GM18873 (cell line): Measurements from ENCODE around the gene ELFN1.

Experiments
- ATAC-seq: cut with Tn5 transposase; IDR thresholded peaks from one replicate; pipeline ENCODE4 v1.9.1; 2021; ENCODE audit warnings: mild to moderate bottlenecking, moderate library complexity, moderate number of reproducible peaks; ENCODE audit not compliant: unreplicated experiment, low FRiP score

ELFN1 gene

DNA sequence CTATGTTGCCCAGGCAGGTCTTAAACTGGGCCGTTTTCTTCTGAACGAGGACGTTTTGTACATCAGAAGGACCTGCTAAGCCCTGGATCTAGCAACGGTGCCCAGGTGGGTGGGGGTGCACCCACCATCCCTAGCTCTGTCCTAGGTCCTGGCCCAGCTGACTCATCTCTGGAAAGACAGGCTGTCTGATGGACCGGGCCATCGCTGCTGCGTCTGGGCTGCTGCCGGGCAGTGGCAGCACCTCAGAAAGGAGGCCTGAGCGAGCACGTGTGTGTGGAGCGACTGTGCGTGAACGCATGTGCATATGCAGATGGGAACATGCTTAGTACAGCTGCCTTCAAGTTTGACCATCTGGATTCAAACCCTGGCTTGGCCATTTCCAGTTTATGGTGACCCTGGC is 7.3 kb upstream of the ELFN1 start:
- ATAC-seq = no peak

DNA sequence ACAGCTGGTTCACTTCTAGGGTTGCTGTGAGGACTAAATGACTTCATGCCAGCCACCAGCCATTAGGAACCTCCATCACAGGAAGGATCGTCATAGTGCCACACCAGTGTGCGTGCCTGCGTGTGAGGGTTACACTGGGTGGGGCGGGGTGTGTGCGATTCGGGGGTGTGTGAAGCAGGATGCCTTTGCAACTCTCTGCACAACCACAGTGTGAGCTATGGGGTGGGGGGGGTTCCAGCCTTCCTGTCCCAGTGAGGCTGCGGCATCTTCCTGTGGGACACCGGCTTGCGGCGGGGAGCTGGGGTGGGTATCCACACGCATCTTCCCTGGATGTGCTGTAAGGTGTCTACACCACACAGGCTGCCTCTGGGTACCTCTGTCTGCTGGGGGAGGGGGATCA is 6.9 kb upstream of the ELFN1 start:
- ATAC-seq = no peak

DNA sequence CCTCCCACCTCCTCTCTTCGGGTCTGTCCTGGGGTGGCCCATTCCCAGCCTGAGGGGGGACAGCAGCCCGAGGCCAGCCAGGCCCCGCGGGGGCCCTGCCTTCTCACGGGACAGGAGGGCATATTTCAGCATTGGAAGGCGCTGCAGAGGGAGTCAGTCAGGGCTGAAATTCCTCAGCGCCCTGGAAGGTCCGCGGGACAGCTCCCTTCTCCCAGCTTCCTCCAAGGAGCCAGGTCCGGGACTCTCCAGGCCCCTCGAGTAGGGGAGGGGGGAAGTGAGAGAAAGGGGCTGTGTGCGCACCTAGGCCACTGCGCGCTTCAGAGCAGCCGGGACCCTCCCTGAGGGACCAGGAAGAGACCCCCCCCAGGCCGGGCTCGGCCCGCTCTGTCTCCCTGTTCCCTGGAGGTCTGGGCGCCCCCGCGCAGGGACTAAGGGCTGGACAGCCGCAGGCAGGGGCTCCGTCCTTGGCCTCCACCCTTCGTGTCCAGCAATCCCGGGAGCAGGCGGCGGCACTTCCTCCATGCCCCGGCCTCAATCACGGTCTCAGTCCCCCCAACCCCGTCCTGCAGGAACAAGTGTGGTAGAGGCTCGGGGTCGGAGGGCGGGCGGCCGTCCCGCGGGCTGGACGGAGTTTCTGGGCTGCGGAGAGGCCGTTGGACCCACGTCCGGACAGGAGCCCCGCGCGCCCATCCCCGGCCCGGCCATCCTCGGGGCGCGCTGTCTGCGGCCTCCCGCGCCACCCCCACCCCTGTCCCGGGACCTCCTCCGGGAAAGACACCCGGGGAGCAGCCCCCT is 6.0 kb upstream of the ELFN1 start:
- ATAC-seq = no peak

DNA sequence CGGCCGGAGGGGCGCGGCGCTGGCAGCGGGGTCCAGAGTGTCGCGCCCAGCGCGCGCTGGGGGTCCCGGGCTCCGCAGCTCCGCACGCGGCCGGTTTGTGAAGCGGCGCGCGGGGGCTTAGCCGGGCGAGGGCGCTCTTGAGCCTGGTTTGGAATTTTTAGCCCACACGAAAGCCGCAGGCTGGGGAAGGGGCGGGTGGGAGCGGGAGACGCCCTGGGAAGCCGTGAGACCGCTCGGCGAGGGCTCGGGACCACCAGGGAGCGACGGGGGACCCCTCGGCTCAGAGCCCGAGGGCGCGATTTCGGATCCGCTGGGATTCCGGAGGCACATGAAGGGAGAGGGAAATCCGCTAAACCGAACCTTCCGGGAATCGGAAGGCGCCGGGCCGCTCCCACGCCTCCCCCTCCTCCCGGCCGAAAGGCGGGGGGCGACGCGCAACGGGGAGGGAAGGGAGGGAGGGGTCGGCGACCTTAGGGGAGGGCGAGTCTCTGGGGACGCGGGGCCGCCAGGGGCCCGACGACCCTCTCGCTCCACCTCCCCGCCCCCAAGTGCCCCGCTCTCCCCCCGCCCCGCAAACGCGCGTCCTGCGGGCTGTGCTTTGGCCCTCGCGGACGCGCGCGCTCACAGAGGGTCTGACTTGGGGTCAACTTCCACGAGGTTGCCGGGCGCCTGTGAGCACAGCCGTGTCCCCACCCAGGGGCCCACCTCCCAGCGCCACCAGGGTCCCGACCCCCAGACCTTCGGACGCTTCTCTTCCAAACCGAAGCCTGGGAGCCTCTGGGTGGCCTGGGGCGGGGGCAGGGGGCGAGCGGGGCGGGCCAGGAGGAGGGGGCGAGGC is 5.1 kb upstream of the ELFN1 start:
- no peak for ATAC-seq

DNA sequence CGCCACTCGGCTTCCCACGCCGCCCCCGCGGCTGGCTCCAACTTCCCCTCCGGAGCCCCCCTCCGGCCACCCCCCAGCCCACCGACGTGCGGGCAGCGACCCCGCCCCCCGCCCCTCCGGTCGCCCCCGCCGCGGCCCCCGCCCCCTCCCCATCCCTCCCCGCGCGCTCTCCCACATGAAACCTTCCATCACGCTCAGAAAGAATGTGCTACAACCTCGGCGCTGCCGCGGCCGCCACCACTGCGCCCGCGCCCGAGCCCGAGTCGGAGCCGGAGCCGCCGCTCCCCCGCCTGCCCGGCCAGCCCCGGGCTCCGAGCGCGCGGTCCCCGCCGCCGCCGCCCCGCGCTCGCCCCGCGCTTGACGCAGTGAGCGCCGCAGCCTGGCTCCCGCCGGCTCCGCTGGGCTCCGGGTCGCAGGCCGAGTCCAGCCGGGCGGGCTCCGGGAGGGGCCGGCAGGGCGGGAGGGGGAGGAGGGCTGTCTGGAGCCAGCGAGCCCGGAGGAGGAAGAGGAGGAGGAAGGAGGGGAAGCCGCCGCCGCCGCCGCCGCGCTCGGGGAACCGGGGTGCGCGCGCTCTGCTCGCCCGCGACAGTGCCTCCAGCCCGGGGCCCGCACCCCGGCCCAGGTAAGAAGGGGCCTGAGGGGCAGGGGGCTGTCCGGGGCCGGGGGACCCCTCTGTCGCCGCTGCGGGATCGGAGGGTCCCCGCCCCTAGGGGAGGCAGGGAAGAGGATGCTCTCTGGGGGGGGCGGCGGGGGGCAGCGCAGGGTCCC is 4.3 kb upstream of the ELFN1 start:
- ATAC-seq = no peak

DNA sequence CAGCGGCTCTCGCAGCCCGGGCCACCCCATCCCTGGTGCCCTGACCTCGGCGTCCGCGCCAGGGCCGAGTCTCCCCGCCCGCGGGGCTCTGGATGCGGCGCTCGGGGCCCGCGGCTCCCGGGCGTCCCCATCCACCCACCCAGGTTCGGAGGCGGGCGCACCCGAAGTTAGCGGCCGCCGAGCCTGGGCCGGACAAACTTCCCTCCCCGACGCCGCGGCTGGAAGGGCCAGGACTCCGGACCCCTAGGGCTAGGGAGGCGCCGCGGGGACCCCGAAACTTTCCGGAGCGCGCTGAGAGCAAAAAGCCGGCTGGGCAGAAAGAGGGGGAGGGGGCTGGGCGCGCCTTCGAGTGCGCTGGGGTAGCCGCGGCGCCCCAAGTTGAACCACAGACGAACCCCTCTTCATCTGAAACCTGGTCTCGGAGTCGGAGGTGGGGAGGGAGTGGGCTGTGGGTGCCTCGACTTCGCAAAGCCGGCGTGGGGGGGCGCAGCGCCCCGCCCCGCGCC is 3.7 kb upstream of the ELFN1 start:
- ATAC-seq = no peak

DNA sequence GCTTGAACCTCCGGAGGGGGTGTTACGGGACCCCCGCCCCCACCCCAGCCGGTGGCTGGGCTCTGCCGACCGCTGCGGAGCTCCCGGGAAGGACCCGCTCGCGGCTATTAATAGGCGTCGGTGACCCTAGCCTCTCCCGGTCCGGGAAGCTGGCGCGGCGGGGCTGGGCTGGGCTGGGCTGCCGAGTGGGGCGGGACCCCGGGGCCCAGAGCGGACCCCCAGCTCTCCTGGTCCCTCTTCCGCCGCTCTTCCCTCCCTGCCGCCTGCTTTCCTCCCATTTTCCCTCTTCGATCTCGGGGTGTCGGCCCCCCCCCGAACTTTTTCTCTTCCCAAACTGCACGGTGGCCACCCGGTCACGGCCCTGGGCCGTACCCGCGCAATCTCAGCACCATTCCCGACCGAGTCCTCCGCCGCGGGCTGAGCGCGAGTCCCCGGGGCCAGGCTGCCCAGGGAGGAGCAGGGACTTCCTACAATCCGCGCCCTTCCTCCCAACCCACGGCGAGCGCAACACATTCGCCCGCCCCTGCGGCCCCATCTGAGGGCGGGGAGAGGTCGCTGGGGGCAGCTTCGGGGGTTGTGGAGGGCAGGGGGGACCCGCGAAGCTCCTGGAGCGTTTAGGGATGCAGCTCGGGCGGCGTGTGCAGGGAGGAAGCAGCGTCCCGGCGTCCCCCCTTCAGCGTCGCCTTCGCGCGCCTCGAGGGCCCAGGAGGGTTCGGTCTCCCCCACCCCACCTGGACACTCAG is 3.1 kb upstream of the ELFN1 start:
- no peak for ATAC-seq

DNA sequence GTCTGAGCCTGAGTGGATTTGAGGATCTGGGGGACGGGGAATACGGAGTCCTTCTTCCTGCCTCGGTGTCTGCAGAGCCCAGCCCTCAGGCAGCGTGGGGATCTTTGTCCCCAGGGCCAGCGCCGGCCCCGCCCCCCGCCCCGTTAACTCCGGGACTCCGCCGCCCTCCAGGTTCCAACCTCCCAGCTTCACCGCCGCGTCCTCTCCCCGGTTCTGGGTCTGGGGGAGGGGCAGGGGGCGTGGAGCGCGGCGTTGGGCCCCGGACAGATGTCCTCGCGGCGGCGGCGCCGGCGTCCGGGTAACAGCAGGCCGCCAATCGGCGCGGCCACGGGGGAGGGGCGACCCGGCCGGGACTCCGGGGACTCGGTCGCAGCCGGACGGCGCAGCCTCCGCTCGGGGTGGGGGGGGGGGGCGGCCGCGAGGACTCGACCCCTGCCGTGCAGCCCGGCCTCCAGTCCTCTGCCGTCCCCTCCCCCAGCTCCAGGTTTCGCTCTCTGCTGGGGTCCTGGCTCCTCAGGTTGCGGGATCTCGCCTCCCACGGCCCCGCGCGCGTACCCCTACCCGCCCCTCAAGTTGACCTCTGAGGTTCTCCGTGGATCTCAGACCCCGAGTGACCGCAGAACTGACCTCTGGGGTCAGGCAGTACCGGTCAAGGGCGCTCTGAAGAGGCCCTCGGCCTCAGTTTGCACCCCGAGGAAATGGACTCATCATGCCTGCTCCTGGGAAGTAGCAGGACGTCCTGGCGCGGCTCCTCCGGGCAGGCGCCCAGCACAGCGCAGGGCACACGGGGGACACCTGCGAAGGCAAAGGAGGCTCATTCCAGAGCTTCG is 2.3 kb upstream of the ELFN1 start:
- ATAC-seq = no peak

DNA sequence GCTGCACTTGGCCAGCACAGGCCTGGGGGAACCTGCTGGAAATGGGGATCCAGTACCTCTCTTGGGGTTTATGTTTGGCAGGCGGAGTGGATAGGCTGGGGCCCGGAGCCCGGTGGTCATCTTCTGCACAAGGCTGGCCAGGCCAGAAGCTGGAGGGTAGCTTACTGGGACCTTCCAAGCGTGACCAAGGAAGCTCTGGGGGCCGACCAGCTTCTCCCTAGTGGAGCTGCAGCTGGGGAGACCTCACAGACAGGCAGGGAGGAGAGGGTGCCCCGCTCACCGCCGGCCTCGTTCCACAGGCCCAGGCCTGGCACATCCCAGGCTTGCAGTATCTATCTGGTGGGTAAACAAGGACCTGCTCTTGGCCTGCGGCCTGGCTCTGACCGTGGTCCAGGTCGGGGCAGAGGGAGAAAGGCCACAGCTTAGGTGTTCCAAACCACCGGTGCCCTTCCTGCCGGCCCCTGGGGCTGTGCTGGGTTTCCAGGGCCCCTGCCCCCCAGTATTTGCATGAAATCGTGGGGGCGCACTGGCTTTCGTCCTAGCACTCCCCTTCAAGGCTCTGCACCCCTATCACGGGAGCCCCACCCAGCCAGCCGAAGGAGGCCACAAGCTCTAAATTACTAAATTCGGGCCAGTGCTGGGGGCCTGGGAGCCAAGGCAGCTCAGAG is 1.5 kb upstream of the ELFN1 start:
- no peak for ATAC-seq

DNA sequence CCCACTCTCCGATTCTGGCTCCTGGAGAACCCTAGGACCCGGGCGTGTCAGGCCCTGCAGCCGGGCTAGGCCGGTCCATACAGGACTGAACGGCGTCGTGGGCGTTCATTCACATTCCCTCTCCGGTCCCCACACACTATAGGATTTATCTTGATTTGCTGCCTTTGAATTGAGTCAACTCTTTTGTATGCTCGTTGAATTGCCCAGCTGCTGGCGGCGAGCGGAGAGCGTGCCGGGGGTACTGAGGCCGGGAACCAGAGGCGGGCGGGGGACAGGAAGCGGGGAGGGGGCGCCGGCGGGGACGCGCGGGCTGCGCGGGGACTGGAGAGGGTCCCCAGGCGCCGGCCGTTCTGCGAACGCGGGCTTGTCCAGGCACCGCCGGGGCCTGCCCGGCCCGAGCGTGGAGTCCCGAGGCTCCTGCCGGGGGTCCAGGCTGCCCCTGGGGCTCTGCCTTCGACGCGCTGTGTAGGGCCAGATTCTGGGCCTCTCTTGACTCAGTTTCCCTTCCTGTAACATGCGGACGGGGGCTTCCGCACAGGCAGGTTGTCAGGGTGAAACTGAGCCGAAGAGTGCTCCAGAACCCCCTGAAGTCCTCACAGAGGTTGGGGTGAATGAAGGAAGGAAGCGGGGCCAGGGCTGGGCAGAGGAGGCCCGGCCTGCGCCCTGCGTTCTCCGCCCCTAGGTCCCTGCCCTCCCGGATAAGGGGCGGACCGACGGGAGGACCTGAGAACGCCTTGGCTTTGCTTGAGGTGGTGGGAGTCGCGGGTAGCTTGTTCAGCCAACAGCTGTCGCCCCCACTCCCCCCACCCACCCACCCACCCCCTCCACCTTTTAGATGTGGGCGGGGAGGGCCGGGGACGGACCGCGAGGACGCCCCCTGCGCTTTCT is 769 bp upstream of the ELFN1 start:
- no peak for ATAC-seq

DNA sequence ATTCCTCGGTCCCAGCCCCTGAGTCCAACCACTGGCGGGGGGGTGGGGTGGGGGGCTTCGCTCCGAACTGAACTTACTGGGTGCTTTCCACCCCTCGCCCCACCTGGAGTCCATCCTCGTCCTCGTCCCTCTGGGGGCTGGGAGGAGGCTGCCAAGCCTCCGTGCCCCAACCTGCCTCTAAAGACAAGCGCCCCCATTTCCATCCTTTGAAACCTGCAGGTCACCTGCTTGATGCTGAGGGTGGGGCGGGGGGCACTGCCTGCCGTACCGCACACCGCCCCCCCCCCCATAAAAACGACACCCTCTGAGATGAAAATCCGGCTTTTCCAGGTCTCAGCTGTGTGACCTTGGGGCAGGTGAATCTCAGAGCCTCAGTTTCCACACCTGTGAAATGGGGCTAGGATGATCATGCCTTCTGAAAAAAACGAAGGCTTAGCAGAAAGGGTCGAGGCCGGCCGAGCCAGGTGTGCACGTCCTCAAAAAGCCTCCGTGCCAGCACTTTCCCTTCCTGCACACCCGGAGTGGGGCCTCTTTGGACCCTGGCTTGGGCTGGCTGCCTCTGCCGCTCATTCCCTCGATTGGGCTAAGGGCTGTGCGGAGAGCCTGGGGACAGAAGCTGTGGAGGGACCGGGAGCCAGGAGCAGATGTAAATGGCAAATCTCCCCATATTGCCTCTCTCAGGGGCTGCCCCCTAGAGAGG is 967 bp downstream of the ELFN1 start:
- no peak for ATAC-seq

DNA sequence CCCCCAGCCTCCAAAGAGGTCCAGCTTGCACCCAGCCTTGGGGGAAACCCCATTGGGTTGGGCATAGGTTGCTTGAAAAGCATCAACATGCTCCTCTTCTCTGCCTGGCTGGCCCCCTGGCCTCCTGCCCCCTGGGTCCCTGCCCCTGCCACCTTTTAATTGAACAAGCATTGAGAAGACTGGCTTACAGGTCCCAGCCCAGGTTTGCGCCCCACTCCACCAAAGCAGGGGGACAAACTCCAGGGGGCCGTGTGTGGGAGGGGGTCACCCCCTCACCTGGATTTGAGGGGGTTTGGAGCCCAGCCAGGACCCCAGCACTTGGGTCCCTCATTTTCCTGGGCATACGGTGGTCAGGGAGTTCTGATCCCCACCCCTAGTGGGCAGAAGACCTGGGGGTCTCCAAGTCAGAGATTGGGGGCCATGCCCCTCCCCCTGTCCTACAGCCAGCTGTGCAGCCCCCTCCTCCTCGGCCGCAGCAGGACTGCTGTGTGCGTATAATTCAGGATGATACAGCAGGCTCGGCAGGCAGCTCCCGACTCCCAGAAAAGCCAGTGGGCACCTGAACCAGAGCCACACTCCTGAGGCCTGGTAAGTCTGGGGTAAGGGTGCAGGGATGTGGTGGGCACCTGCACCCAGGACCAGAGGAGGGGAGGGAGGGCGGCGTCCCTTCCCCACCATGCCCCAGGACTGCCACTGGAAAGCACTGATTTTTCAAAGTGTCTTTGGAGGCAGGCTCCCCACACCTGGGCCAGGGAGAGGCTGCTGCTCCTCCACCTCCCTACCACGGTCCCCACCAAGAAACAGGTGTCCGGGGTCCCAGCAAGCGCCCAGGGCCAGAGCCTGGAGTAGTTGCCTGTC is 1.7 kb downstream of the ELFN1 start:
- no peak for ATAC-seq

DNA sequence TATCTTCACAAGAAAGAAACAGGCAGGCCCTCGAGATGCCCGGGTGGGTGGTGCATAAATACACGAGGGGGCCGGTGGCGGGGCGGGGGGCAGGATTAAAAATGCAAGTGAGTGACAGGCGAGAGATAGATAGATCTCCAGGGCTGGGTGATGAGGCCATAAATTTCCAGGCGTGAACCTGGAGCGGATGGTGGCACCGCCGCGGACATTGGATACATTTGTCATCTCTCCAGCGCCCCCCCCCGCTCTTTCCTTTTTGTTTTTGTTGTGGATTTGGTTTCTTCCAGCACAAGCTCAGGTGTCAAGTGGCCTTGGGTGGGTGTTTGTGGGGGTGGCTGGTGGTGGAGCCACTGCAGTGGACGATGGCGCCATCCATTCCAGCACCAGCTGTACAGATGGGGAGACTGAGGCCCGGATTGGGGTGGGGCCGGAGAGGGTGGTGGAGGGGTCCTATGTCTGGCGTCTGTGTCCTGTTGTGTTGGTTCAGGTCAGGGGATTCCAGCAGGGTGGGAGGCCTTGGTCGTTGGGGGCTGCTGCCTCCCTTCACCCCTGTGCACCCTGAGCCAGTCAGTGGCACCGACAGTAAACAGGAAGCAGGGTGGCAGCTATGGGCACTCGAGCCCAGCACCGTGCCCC is 2.9 kb downstream of the ELFN1 start:
- no peak for ATAC-seq

DNA sequence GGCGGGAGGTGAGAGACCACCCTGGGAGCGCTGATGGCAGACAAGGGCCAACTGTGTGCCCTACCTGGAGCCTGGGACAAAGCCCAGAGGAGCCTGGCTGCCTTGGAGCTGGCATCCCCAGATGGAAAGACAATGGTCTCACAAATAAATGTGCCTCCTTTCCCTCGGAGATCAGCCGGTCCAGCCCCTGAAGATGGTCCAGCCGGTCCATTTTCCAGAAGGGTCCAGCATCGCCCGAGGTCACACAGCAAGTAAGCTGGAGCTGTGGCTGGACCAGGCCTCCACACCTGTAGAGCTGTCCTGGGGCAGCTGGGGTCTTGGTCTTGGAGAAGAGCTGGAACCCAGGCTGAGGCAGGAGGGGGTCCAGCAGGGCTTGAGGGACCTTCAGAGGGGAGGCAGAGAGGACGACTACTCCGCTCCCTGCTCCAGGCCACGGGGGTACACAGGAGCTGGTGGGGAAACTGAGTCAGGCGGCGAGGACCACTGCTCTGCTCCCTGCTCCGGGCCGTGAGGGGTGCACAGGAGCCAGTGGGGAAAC is 3.6 kb downstream of the ELFN1 start:
- no peak for ATAC-seq

DNA sequence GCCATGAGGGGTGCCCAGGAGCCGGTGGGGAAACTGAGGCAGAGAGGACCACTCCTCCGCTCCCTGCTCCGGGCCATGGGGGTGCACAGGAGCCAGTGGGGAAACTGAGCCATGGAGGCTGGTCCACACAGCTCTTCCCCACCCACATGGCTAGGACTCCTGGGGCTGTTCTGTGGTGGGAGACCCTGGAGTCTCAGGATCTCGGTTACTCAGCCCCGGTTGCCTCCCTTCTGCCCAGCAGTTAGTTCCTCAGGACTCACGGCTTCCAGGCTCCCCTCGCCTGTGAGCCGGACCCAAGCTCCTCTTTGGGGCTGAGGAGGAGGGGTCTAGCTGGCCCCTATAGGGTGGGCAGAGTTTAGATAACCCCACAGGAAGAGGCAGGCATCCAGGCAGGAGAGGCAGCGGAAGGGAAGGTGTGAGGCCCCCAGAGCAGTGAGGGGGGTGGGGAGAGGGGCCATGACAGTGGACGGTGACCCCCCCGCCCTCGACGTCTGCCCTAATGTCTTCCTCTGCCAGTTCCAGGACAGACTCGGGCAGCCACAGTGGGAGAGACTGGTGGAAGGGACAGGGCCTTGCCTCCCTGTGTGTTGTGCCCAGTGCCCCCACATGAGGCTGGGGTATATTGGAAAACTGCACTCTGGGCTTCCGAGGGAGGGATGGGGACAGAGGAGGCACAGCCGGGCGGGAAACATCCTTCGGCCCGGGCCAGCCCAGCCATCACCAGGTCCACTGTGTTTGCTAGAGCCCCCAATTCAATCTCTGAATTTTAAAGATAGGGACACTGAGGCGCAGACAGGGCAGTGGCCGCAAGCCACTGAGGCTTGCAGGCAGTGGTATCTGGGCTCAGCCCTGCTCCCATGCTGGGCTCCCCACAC is 4.3 kb downstream of the ELFN1 start:
- ATAC-seq = no peak
